GM19372 (cell line): ENCODE results near the gene MEGF10.

ENCODE experiments used
- ATAC-seq: cut with Tn5 transposase; IDR thresholded peaks from one replicate; pipeline ENCODE4 v1.9.1; 2021; ENCODE audit warnings: mild to moderate bottlenecking, low read depth, moderate library complexity; ENCODE audit not compliant: unreplicated experiment

The MEGF10 gene

DNA sequence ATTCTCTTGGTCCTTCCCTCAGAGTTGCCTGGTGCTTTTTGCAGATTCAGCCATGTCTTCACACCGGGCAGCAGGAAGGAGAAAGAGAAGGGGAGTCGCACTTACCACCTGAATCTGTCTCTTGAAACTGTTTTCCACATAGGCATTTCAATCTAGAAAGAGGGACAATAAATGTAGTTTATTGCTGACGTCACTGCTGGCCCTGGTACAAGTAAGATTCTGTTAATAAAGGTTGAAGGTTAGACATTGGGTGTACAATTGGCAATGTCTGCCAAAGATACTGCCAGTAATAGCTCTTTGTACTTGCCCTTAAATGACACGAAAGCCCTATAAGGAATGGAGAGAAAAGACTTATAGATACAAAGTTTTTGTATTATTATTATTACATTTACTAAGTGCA, 72.8 kb downstream of the MEGF10 start:
- no peak for ATAC-seq

GRCh38 chr5:127367029-127367428, 76.4 kb downstream of the MEGF10 start:
- no peak for ATAC-seq

DNA sequence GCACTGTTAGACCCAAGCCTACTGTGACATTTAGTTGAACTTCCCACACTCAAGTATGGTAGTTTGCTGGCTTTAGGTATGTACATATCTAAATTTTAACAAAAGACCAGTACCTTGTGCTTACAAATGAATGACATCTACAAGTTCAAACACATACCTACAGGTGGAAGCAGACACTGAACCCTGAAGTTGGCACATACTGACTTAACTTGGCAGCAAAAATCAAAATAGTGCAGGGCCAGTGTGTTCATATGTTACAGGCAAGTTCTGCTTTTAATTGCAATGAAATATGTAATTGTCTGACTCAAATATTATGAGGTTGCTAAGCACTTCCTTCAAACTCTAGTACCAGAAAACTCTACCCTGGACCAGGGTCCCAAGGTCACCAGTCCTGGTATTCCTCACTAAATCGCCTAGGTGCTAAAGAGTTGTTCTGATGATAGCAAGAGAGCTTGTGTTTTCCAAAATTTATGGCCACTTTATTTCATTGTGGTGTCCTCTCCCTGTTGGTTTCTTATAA, 77.4 kb downstream of the MEGF10 start:
- no peak for ATAC-seq

GRCh38 chr5:127369796-127370195, 79.2 kb downstream of the MEGF10 start:
- no peak for ATAC-seq

- ATAC-seq, result no peak
These were observed 80.0 kb downstream of the MEGF10 start for GRCh38 chr5:127370631-127371030.

GRCh38 chr5:127373858-127374491, 83.4 kb downstream of the MEGF10 start:
- ATAC-seq, result no peak

DNA sequence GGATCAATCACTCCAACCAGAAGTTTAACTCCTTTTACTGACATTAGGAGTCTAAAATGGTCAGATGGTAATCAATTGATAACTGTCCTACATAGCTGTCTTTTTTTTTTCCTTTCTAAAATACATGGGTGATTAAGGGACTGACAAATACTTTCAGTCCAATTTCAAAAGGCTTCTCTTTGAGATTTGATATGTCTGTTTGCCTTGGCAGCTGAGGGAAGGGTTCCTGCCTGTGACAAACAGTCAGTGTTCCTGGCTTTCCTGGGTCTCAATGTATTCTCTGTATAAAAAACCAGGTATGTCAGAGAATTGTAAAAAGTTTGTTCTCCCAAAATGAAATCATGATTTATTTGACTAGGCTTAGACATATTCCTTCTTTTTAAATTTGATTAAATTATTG, 84.5 kb downstream of the MEGF10 start:
- no peak for ATAC-seq

DNA sequence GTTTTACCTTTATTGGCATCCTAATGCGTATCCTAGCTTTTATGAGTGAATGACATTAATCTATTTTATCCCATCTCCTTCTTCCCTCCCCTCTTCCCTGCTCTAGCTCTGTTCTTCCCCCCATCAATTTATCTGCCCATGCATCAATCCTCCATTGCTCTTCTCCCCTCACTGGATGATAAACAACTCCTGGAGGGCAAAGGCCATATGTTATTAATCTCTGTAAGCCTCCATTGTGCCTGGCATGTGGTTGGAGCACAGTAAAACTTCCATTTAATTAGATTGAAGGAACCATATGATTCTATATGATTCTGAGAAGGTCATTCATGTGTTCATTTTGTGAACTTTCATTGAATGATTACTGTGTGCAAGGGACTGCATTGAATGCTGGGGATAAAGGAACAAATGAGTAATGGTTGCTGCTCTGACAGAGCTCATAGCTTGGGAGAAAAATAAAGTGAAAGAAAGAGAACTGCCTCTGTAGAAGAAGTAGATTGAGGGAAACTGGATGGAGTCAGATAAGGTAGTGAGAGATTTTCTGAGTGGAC, 85.0 kb downstream of the MEGF10 start:
- ATAC-seq, result no peak

GRCh38 chr5:127377651-127378050, 87.1 kb downstream of the MEGF10 start:
- ATAC-seq, result no peak

DNA sequence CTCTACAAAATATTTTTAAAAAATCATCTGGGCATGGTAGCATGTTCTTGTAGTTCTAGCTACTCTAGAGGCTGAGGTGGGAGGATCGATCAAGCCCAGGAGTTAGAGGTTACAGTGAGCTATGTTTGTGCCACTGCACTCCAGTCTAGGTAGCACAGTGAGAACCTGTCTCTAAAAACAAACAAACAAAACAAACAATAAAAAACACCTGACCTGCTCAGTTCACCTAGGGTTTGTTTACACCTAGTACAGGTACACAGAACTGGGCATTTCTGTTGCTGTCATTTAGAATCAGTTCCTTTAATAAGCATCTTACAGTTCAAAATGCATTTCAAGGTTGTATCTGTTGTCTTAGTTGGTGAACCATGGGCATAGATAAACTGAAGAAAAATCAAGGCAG, 95.3 kb downstream of the MEGF10 start:
- ATAC-seq, result no peak

GRCh38 chr5:127386557-127386956, 96.0 kb downstream of the MEGF10 start:
- ATAC-seq, result no peak

- ATAC-seq, result no peak
These were observed 99.0 kb downstream of the MEGF10 start for GRCh38 chr5:127389601-127390000.

DNA sequence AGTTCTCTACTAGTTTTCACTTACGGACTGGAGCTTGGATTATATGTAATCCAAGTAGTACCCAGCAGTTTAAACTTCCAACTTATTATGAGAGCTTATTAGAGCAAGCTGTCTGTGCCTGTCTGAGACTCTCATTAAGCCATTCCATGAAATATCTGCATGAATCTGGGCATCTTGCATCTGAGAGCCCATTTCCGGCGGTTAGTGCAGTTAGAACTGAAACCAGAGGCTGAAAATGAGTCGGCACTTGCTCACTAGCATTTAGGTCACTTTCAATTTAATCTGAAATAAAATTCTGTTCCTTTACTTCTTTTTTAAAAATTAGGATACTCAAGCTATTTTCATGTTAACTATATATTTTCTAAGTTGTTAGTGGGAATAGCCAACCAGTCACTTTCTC, 102.2 kb downstream of the MEGF10 start:
- ATAC-seq, result no peak

DNA sequence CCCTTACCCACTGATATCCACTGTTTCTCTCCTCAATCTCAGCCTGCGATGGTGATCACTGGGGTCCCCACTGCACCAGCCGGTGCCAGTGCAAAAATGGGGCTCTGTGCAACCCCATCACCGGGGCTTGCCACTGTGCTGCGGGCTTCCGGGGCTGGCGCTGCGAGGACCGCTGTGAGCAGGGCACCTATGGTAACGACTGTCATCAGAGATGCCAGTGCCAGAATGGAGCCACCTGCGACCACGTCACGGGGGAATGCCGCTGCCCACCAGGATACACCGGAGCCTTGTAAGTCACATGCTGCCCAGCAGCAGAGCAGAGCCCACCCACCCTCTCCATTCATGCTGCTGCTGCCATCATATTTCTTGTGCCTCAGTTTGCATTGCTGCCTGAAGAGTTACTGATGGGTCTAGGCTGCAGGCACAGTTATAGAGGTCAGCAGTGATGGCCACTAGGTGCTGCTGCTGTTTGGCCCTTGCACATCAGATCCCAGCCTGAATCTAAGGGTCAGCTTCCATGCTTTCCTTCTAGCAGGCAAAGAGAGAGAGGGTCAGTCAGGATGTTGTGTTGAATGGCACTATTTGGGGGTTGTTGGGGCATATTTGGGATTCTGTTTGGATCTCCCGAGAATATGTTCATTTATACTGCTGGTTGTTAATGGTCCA, 106.0 kb downstream of the MEGF10 start:
- no peak for ATAC-seq

- ATAC-seq, result no peak
These were observed 107.9 kb downstream of the MEGF10 start for GRCh38 chr5:127398508-127398907.

GRCh38 chr5:127399068-127399467, 108.5 kb downstream of the MEGF10 start:
- no peak for ATAC-seq

GRCh38 chr5:127400539-127400938, 109.9 kb downstream of the MEGF10 start:
- no peak for ATAC-seq

- no peak for ATAC-seq
These were observed 110.5 kb downstream of the MEGF10 start for GRCh38 chr5:127400946-127401670.

- ATAC-seq, result no peak
These were observed 111.8 kb downstream of the MEGF10 start for GRCh38 chr5:127402361-127402760.

DNA sequence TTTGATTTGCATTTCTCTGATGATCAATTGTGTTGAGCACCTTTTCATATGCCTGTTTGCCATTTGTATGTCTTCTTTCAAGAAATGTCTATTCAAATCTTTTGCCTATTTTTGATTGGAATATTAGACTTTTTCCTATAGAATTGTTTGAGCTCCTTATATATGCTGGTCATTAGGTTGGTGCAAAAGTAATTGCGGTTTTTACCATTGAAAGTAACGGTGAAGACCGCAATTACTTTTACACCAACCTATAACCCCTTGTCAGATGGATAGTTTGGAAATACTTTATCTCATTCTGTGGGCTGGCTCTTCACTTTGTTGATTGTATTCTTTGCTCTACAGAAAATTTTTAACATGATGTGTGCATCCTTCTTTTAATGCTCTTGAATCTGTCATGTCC, 113.6 kb downstream of the MEGF10 start:
- no peak for ATAC-seq
